Activated T-helper 2 cell treated with anti-CD3 and anti-CD28 coated beads, Interferon-gamma antibody, Interleukin-2, Interleukin-4, amounts not matched to agents 10 μg/mL and 5 μg/mL and 100 μg/mL, durations not matched to agents 14 hours and 24 hours and 36 hours (primary cell): ENCODE results near the gene UBAC2. TPM values are rescaled to one million over a fixed set of nuclear protein-coding genes. Genes with fewer than 3 reads are reported as not detected.
A peak's percentile ranks its signal among the peaks of the same experiment; 100 is the strongest.

Source experiments
- DNase-seq: peaks from one replicate; pipeline ENCODE4 v3.0.0; 2021; ENCODE audit warnings: low spot score
- H3K27ac Mint-ChIP-seq: one replicate; pipeline ENCODE4 v1.8.0; 2021; ENCODE audit warnings: mixed read lengths
- H3K27me3 Mint-ChIP-seq: one replicate; pipeline ENCODE4 v1.8.0; 2021; ENCODE audit warnings: low read depth, mixed read lengths
- H3K36me3 Mint-ChIP-seq: one replicate; pipeline ENCODE4 v1.8.0; 2021; ENCODE audit warnings: low read depth, mixed read lengths
- H3K4me1 Mint-ChIP-seq: one replicate; pipeline ENCODE4 v1.8.0; 2021; ENCODE audit warnings: low read depth, mixed read lengths
- H3K4me3 Mint-ChIP-seq: one replicate; pipeline ENCODE4 v1.8.0; 2021; ENCODE audit warnings: low read depth, mild to moderate bottlenecking, moderate library complexity, mixed read lengths
- H3K9me3 Mint-ChIP-seq: one replicate; pipeline ENCODE4 v1.8.0; 2021; ENCODE audit warnings: mixed read lengths
- intact Hi-C: fragments of 100-400 bp; cut with micrococcal nuclease; formaldehyde crosslinking; loops from one replicate; pipeline ENCODE4 v1.15.1; 2023
- total RNA-seq: library from RNA; stranded (reverse); gene quantifications from 2 replicates; pipeline ENCODE4 v1.2.3, GENCODE V29; 2022

Gene UBAC2
- total RNA-seq, 1 donor from 2014 or later, result 55.1 TPM

- H3K36me3 Mint-ChIP-seq, result peaks cover 45% of the 10 kb centered on the region
- H3K9me3 Mint-ChIP-seq, result no peaks in the 10 kb centered on the region
- no peak overlapping the region for H3K4me3 Mint-ChIP-seq
- peaks cover 82% of the 10 kb centered on the region for H3K4me1 Mint-ChIP-seq
- no peak for DNase-seq
- no peak overlapping the region for H3K27ac Mint-ChIP-seq
- no peaks in the 10 kb centered on the region for H3K27me3 Mint-ChIP-seq
- intact Hi-C loops, result loop anchor here (5.0 kb wide), 1 partner anchor 212 kb away; no protein-coding TSS in a partner anchor
Measured at GRCh38 chr13:99285432-99286182, 85.0 kb downstream of the UBAC2 start.

- Mint-ChIP-seq H3K9me3 (no peaks in the 10 kb centered on the region), H3K27ac (peak overlapping the region; percentile 80), H3K4me3 (no peak overlapping the region), H3K4me1 (peaks cover 76% of the 10 kb centered on the region), H3K27me3 (no peaks in the 10 kb centered on the region), H3K36me3 (peaks cover 55% of the 10 kb centered on the region)
- DNase-seq, result no peak
- intact Hi-C loops, result loop anchor here (5.0 kb wide), 1 partner anchor 210 kb away; no protein-coding TSS in a partner anchor
Measured at GRCh38 chr13:99287551-99287950, 86.9 kb downstream of the UBAC2 start.

GRCh38 chr13:99288089-99288488, 87.4 kb downstream of the UBAC2 start:
- peaks cover 75% of the 10 kb centered on the region for H3K4me1 Mint-ChIP-seq
- intact Hi-C loops, result loop anchor here (1.0 to 5.0 kb wide), 6 partner anchors 8 to 209 kb away; no protein-coding TSS in a partner anchor
- H3K9me3 Mint-ChIP-seq, result no peaks in the 10 kb centered on the region
- peak overlapping the region; percentile 80 for H3K27ac Mint-ChIP-seq
- H3K36me3 Mint-ChIP-seq, result peaks cover 60% of the 10 kb centered on the region
- peak overlapping the region; percentile 3 for H3K4me3 Mint-ChIP-seq
- H3K27me3 Mint-ChIP-seq, result no peaks in the 10 kb centered on the region
- DNase-seq, result peak; percentile 38

- peaks cover 72% of the 10 kb centered on the region for H3K36me3 Mint-ChIP-seq
- no peak for DNase-seq
- H3K4me3 Mint-ChIP-seq, result no peak overlapping the region
- no peaks in the 10 kb centered on the region for H3K9me3 Mint-ChIP-seq
- H3K27me3 Mint-ChIP-seq, result no peaks in the 10 kb centered on the region
- intact Hi-C loops, result loop anchor here (2.0 to 5.0 kb wide), 3 partner anchors 14 to 208 kb away; no protein-coding TSS in a partner anchor
- peak overlapping the region; percentile 80 for H3K27ac Mint-ChIP-seq
- H3K4me1 Mint-ChIP-seq, result peaks cover 84% of the 10 kb centered on the region
Measured at GRCh38 chr13:99289271-99289670, 88.6 kb downstream of the UBAC2 start.

DNA sequence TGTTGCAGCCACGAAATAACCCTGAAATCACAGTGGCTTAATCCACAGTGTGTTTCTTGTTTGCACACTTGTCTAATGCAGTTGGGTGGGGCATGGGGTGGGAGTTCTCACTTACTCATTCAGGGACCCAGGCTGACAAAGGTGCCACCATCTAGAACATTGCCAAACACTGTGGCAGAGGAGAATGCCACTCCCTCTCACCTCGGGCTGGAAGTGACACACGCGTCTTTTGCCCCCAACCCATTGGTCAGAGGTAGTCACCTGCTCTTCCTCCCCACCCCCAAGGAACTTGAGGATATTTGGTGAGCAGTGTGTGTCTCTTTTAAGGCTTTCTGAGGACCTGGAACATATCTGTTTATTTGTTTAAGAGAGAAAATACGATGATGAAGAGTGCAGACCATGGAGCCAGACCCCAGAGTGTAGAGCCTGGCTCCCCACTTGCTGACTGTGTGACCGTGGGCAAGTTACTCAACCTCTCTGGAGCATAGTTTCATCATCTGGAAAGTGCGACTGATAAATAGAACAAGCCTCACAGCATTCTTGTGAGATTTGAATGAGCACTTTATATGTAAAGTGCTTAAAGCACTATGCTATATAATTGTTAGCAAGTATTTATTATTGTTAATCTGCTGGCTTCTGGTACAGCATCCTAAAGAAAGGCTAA, 89.2 kb downstream of the UBAC2 start:
- Mint-ChIP-seq H3K36me3 (peaks cover 70% of the 10 kb centered on the region), H3K9me3 (no peaks in the 10 kb centered on the region), H3K4me3 (no peak overlapping the region), H3K4me1 (peaks cover 81% of the 10 kb centered on the region), H3K27ac (peak overlapping the region; percentile 80), H3K27me3 (no peaks in the 10 kb centered on the region)
- no peak for DNase-seq
- intact Hi-C loops, result loop anchor here (2.0 to 5.0 kb wide), 3 partner anchors 15 to 207 kb away; no protein-coding TSS in a partner anchor

GRCh38 chr13:99290894-99291293, 90.2 kb downstream of the UBAC2 start:
- Mint-ChIP-seq H3K27me3 (no peaks in the 10 kb centered on the region), H3K4me1 (peaks cover 83% of the 10 kb centered on the region), H3K27ac (peak overlapping the region; percentile 80), H3K9me3 (no peaks in the 10 kb centered on the region), H3K4me3 (peak overlapping the region; percentile 9), H3K36me3 (peaks cover 75% of the 10 kb centered on the region)
- intact Hi-C loops, result no loop called here
- DNase-seq, result no peak

DNA sequence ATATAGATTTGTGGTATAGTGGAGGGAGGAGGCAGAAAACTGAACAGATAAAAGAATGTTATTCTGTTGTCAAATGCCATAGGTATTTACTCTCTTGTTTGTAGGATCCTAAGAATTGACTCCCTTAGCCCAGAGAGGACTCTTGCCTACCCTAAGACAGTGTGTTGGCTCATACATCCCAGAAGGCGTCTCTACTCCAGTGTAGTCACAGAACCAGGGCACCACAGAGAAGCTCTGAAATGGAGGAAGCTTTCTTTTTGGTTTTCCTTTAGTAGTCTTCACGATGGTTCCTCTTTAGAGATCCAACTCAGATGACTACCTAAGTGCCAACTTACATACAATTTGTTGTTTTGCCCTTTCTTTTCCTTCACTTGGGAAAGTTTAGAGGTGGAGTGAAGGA, 92.5 kb downstream of the UBAC2 start:
- no peaks in the 10 kb centered on the region for H3K27me3 Mint-ChIP-seq
- DNase-seq, result no peak
- intact Hi-C loops, result no loop called here
- H3K4me3 Mint-ChIP-seq, result no peak overlapping the region
- H3K27ac Mint-ChIP-seq, result peak overlapping the region; percentile 35
- H3K36me3 Mint-ChIP-seq, result peaks cover 88% of the 10 kb centered on the region
- H3K9me3 Mint-ChIP-seq, result no peaks in the 10 kb centered on the region
- peaks cover 79% of the 10 kb centered on the region for H3K4me1 Mint-ChIP-seq

DNA sequence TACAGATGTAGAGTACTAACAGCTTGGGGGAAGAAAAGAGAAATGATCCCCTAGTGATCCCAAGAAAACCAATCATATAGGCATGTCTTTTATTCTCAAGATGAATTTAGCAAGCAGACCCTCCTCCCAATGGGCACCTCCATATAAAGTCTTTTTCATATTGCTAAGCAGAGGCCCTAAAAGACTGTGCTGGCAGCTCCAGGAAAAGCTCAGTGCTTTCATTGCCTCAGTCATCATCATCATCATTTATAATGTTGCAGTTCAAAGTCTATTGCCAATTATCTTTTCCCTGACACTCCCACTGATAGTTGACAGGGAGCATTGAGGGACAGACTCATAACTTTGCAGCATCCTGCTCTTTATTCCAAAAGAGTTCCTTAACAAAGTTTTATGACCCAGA, 93.5 kb downstream of the UBAC2 start:
- no peak for DNase-seq
- intact Hi-C loops, result no loop called here
- H3K9me3 Mint-ChIP-seq, result no peaks in the 10 kb centered on the region
- H3K4me1 Mint-ChIP-seq, result peaks cover 78% of the 10 kb centered on the region
- no peaks in the 10 kb centered on the region for H3K27me3 Mint-ChIP-seq
- peak overlapping the region; percentile 31 for H3K27ac Mint-ChIP-seq
- H3K36me3 Mint-ChIP-seq, result peaks cover 87% of the 10 kb centered on the region
- no peak overlapping the region for H3K4me3 Mint-ChIP-seq

DNA sequence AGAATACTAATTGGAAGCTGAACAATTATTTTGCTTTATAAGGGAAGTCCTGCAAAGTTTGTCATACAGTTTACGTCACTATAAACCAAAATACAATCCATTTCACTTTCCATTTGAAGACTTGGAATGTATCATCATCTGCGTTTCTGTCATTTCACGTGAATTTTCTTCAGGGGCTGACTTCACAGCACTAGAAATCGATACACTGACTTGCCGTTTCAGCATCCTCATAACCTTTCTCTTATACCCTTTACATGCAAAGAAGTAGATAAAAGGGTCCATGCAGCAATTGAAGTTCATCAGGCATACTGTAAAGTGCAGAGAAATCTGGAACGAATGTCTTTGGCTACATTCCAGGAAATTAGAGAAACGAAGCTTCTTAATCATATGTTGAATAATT, 94.3 kb downstream of the UBAC2 start:
- H3K4me3 Mint-ChIP-seq, result peak overlapping the region; percentile 72
- peak overlapping the region; percentile 89 for H3K27ac Mint-ChIP-seq
- H3K27me3 Mint-ChIP-seq, result no peaks in the 10 kb centered on the region
- H3K36me3 Mint-ChIP-seq, result peaks cover 89% of the 10 kb centered on the region
- H3K9me3 Mint-ChIP-seq, result no peaks in the 10 kb centered on the region
- peaks cover 76% of the 10 kb centered on the region for H3K4me1 Mint-ChIP-seq
- intact Hi-C loops, result loop anchor here (5.0 kb wide), 1 partner anchor 207 kb away; the partner anchor contains the start of gene TM9SF2
- DNase-seq, result no peak

DNA sequence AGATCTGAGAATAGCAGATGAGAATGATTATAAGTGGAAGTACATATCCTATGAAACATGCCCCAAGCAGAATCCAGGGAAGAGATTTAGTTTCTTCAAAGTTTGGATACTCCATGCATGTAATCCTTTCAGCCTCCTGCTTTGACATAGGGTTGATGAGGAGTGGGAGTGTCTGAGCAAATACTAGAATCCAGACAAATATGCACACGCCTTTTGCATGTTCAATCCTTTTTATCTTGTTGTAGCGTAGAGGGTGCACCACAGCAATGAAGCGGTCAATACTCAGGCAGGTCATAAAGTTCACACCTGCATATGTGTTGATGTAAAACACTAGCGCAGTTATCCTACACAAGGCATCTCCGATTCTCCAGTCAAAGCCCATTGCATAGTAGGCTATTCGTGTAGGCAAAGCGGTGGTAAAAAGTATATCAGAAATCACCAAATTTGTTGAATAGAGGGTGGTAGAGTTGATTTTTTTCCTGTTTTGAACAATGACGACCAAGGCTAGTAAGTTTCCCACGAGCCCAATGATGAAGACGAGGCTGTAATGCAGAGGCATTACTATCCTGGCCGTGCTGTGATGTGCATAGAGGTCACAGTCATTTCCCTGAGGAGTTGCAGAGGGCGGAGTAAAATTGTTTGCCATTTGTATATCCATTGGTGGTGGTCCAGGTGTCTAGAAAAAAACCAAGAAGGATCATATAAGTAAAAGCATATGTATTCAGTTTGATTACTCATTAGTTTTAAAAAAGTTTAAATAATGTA, 95.0 kb downstream of the UBAC2 start:
- Mint-ChIP-seq H3K27ac (peak overlapping the region; percentile 89), H3K4me3 (peak overlapping the region; percentile 72), H3K36me3 (peaks cover 89% of the 10 kb centered on the region), H3K27me3 (no peaks in the 10 kb centered on the region), H3K4me1 (peaks cover 76% of the 10 kb centered on the region), H3K9me3 (no peaks in the 10 kb centered on the region)
- intact Hi-C loops, result loop anchor here (1.0 to 5.0 kb wide), 6 partner anchors 7 to 207 kb away; partner anchors contain the start of gene TM9SF2
- no peak for DNase-seq

- H3K27ac Mint-ChIP-seq, result peak overlapping the region; percentile 87
- intact Hi-C loops, result loop anchor here (1.0 to 5.0 kb wide), 6 partner anchors 8 to 206 kb away; partner anchors contain the start of gene TM9SF2
- peak overlapping the region; percentile 73 for H3K4me3 Mint-ChIP-seq
- no peaks in the 10 kb centered on the region for H3K27me3 Mint-ChIP-seq
- no peak for DNase-seq
- H3K9me3 Mint-ChIP-seq, result no peaks in the 10 kb centered on the region
- H3K4me1 Mint-ChIP-seq, result peaks cover 74% of the 10 kb centered on the region
- peaks cover 87% of the 10 kb centered on the region for H3K36me3 Mint-ChIP-seq
Measured at GRCh38 chr13:99296398-99296797, 95.7 kb downstream of the UBAC2 start.

GRCh38 chr13:99297331-99297730, 96.7 kb downstream of the UBAC2 start:
- Mint-ChIP-seq H3K9me3 (no peaks in the 10 kb centered on the region), H3K27me3 (no peaks in the 10 kb centered on the region), H3K27ac (peak overlapping the region; percentile 87), H3K36me3 (peaks cover 84% of the 10 kb centered on the region), H3K4me1 (peaks cover 76% of the 10 kb centered on the region), H3K4me3 (peak overlapping the region; percentile 79)
- DNase-seq, result no peak
- intact Hi-C loops, result loop anchor here (1.0 to 5.0 kb wide), 4 partner anchors 10 to 205 kb away; partner anchors contain the start of genes GPR183 and TM9SF2
